Psoas muscle (tissue), 8 donors: ENCODE measurements around the gene DMAP1. TPM values are rescaled to one million over a fixed set of nuclear protein-coding genes. Genes with fewer than 3 reads are reported as not detected.

Experiments used
- ATAC-seq, 4 donors: fragments of 200-7000 bp; cut with Tn5 transposase; one replicate each; pipeline ENCODE4 v1.9.1; 2020; ENCODE audit warnings: moderate library complexity in 3 of 4, mild to moderate bottlenecking in 2 of 4
- DNase-seq, 2 donors: peaks; one replicate each; pipeline ENCODE4 v3.0.0-alpha.2; 2020
- H3K27ac ChIP-seq: fragments of 200-600 bp; one replicate; pipeline ENCODE4 v1.8.0; 2022
- H3K27me3 ChIP-seq, 3 donors: fragments of 200-600 bp in 1 of 3; one replicate each; pipeline versions ENCODE4 v1.6.1 to v1.8.0; 2013 to 2022; ENCODE audit warnings: low read length in 2 of 3, mild to moderate bottlenecking in 2 of 3, moderate library complexity in 1 of 3; ENCODE audit not compliant: insufficient read depth in 3 of 3
- H3K36me3 ChIP-seq, 2 donors: fragments of 200-600 bp in 1 of 2; one replicate each; pipeline versions ENCODE4 v1.6.1 to v1.8.0; 2013 to 2022; ENCODE audit warnings: low read depth in 1 of 2, mild to moderate bottlenecking in 1 of 2, moderate library complexity in 1 of 2; ENCODE audit not compliant: insufficient read depth in 1 of 2
- H3K4me1 ChIP-seq: fragments of 200-600 bp; one replicate; pipeline ENCODE4 v1.8.0; 2022
- H3K4me3 ChIP-seq: fragments of 200-600 bp; one replicate; pipeline ENCODE4 v1.8.0; 2022; ENCODE audit warnings: mild to moderate bottlenecking
- H3K9me3 ChIP-seq: fragments of 200-600 bp; one replicate; pipeline ENCODE4 v1.8.0; 2022
- CTCF ChIP-seq: fragments of 200-600 bp; IDR thresholded peaks from one replicate; pipeline ENCODE4 v1.8.0; 2022; ENCODE audit warnings: antibody characterized with exemption
- WGBS, 3 donors: extraction: QIAGEN DNeasy Blood & Tissue Kit; methylation state at CpG; one replicate each; pipeline versions ENCODE4 v1.1.6 to v1.1.7; 2013; 5-methylcytosine and 5-hydroxymethylcytosine counted together
- intact Hi-C, 2 donors: fragments of 100-400 bp; cut with DNase I; formaldehyde crosslinking; loops; one replicate each; pipeline versions ENCODE4 v1.11.0 to v1.14.2; 2022
- polyA plus RNA-seq, 3 donors: library from polyadenylated mRNA; stranded (reverse); fragments of 200-250 nt; gene quantifications; one replicate each; pipeline ENCODE4 v1.2.3, GENCODE V29; 2013
- total RNA-seq, 4 donors: library from RNA; stranded (reverse); fragmentation: NEBNext Ultra II Directional in 2 of 4; extraction: Animal tissue kit (Norgen Biotek cat#: 25700) in 2 of 4; gene quantifications; one replicate each; pipeline versions ENCODE4 v1.2.1 to v1.2.4, GENCODE V29; 2021 to 2023
- donor health status: healthy with polysubstance abuse.
- donor health status: DM: no; HTN: no; CAD: no; lungs with moderate emphysema.
- donor health status: Bipolar disorder and iron deficiency.
- donor health status: healthy.
- donor health status: DM: yes; HTN: yes; CAD: no.
- donor health status: DM: no; HTN: no; CAD: no.
- donor health status: DM: no; HTN: no; CAD: no.
- donor health status: DM: yes; HTN: yes; CAD: no.

The DMAP1 gene
- total and polyA plus RNA-seq, 7 donors = 18.3 to 30.5 (median 22.2) TPM

GRCh38 chr1:44223187-44223610 lies 9.9 kb downstream of the DMAP1 start:
- H3K27me3 ChIP-seq = no peaks in the 10 kb centered on the region
- H3K4me3 ChIP-seq = no peak overlapping the region
- ATAC-seq = no peak
- DNase-seq = no peak
- no peak overlapping the region for H3K27ac ChIP-seq
- no peaks in the 10 kb centered on the region for H3K9me3 ChIP-seq
- TF ChIP-seq CTCF = no peak
- intact Hi-C loops = loop anchor here in 1 of 2 donors (10.0 kb wide), 1 partner anchor 282 kb away; no protein-coding TSS in a partner anchor
- WGBS, 3 donors = 81 to 84% (median 82%) methylated on average over 11 of the region's 11 CpGs
- H3K36me3 ChIP-seq = peaks cover 0 to 33% of the 10 kb centered on the region in 2 donors
- no peaks in the 10 kb centered on the region for H3K4me1 ChIP-seq

- H3K27me3 ChIP-seq = no peaks in the 10 kb centered on the region
- 90 to 100% (median 98%) methylated on average over 2 of the region's 2 CpGs for WGBS, 3 donors
- no peak overlapping the region for H3K27ac ChIP-seq
- H3K4me1 ChIP-seq = no peaks in the 10 kb centered on the region
- no peaks in the 10 kb centered on the region for H3K9me3 ChIP-seq
- no peak overlapping the region for H3K4me3 ChIP-seq
- no peak for DNase-seq
- intact Hi-C loops = loop anchor here in 1 of 2 donors (10.0 kb wide), 1 partner anchor 279 kb away; no protein-coding TSS in a partner anchor
- TF ChIP-seq CTCF = no peak
- no peak for ATAC-seq
- peaks cover 0 to 7% of the 10 kb centered on the region in 2 donors for H3K36me3 ChIP-seq
These were observed 12.5 kb downstream of the DMAP1 start for GRCh38 chr1:44225761-44226160.

GRCh38 chr1:44227211-44227610 lies 13.9 kb downstream of the DMAP1 start:
- intact Hi-C loops = loop anchor here in 1 of 2 donors (10.0 kb wide), 1 partner anchor 278 kb away; no protein-coding TSS in a partner anchor
- no peaks in the 10 kb centered on the region for H3K9me3 ChIP-seq
- DNase-seq = no peak
- H3K4me1 ChIP-seq = no peaks in the 10 kb centered on the region
- TF ChIP-seq CTCF = no peak
- WGBS, 3 donors = 56 to 62% (median 56%) methylated on average over 1 of the region's 1 CpG
- H3K27me3 ChIP-seq = no peaks in the 10 kb centered on the region
- ATAC-seq = peak in 3 of 4 donors; percentile 28 to 66 (median 50)
- no peak overlapping the region for H3K27ac ChIP-seq
- H3K36me3 ChIP-seq = peaks cover 0 to 7% of the 10 kb centered on the region in 2 donors
- H3K4me3 ChIP-seq = no peak overlapping the region

- no peak for TF ChIP-seq CTCF
- DNase-seq = no peak
- no peak for ATAC-seq
- Histone ChIP-seq H3K9me3 (no peaks in the 10 kb centered on the region), H3K27ac (no peak overlapping the region), H3K4me1 (no peaks in the 10 kb centered on the region), H3K36me3 (peaks cover 0 to 12% of the 10 kb centered on the region in 2 donors), H3K27me3 (no peaks in the 10 kb centered on the region), H3K4me3 (no peak overlapping the region)
- intact Hi-C loops = loop anchor here in 1 of 2 donors (10.0 kb wide), 1 partner anchor 277 kb away; no protein-coding TSS in a partner anchor
- 95 to 97% (median 96%) methylated on average over 13 of the region's 13 CpGs for WGBS, 3 donors
These were observed 14.9 kb downstream of the DMAP1 start for GRCh38 chr1:44228218-44228617.
